Panc1 (cell line): ENCODE data around the gene SYT12. TPM values are rescaled to one million over a fixed set of nuclear protein-coding genes. Genes with fewer than 3 reads are reported as not detected.
A peak's percentile ranks its signal among the peaks of the same experiment; 100 is the strongest.

Experiments used
- ATAC-seq: fragments of 200-7000 bp; cut with Tn5 transposase; 2 replicates; pipeline ENCODE4 v1.9.1; 2020; ENCODE audit warnings: mild to moderate bottlenecking, moderate library complexity
- BruUV-seq: library from RNA; stranded (reverse); fragments of 400-500 nt; replicated peaks from 2 replicates; lab custom pipeline; 2021; lab: Mats Ljungman, UMichigan
- CTCF ChIA-PET: fragments of 300-600 bp; sonication (Branson Sonifier 250); formaldehyde crosslinking; loops from one replicate; lab custom pipeline; 2022; ENCODE audit warnings: antibody characterized with exemption; lab: Charles Lee
- POLR2A ChIA-PET: fragments of 300-600 bp; sonication (Branson Sonifier 250); formaldehyde crosslinking; loops from one replicate; lab custom pipeline; 2022; ENCODE audit warnings: antibody characterized with exemption; lab: Charles Lee
- DNase-seq: peaks from one replicate; pipeline ENCODE4 v3.0.0-alpha.2; 2010; ENCODE audit warnings: low read depth, low spot score
- H3K27ac ChIP-seq: 2 replicates; pipeline ENCODE4 v1.5.1; 2011; ENCODE audit warnings: mild to moderate bottlenecking, low read length, inconsistent platforms
- H3K27me3 ChIP-seq: fragments of 200-500 bp; sonication (Bioruptor generic); 2 replicates; pipeline ENCODE4 v1.6.0; 2014; ENCODE audit warnings: low read length, inconsistent platforms; ENCODE audit not compliant: control insufficient read depth, insufficient read depth
- H3K36me3 ChIP-seq: fragments of 200-500 bp; sonication (Bioruptor generic); 2 replicates; pipeline ENCODE4 v1.5.1; 2014; ENCODE audit warnings: inconsistent platforms, mild to moderate bottlenecking, low read length, moderate library complexity; ENCODE audit not compliant: control insufficient read depth, insufficient read depth
- H3K4me1 ChIP-seq: 2 replicates; pipeline ENCODE4 v1.5.1; 2011; ENCODE audit warnings: inconsistent platforms, mild to moderate bottlenecking, low read length, moderate library complexity; ENCODE audit not compliant: control insufficient read depth, insufficient read depth
- H3K4me3 ChIP-seq, 2 experiments: 2 replicates each; pipeline ENCODE4 v1.5.1; 2011 to 2012; ENCODE audit warnings: low read depth in 2 of 2, low read length in 2 of 2, mild to moderate bottlenecking in 2 of 2, inconsistent platforms in 1 of 2, moderate library complexity in 1 of 2
- H3K9me3 ChIP-seq: fragments of 200-500 bp; sonication (Bioruptor generic); 2 replicates; pipeline ENCODE4 v1.5.1; 2014; ENCODE audit warnings: low read depth, mild to moderate bottlenecking, inconsistent platforms, low read length, moderate library complexity; ENCODE audit not compliant: control insufficient read depth, insufficient read depth
- CTCF ChIP-seq: fragments of 450-650 bp; IDR thresholded peaks from 2 replicates; pipeline ENCODE4 v1.5.1; 2017; ENCODE audit warnings: mild to moderate bottlenecking
- POLR2AphosphoS5 ChIP-seq: IDR thresholded peaks from 2 replicates; pipeline ENCODE4 v1.6.1; 2012; ENCODE audit warnings: mild to moderate bottlenecking, low read depth, low read length, moderate library complexity
- REST ChIP-seq, 2 experiments: IDR thresholded peaks; 2 replicates each; pipeline ENCODE4 v1.6.1; 2011 to 2012; ENCODE audit warnings: low read depth in 2 of 2, control low read depth in 1 of 2, low read length in 1 of 2, mild to moderate bottlenecking in 1 of 2, moderate library complexity in 1 of 2; ENCODE audit not compliant: insufficient read depth in 1 of 2
- SIN3A ChIP-seq: IDR thresholded peaks from 2 replicates; pipeline ENCODE4 v1.6.1; 2012; ENCODE audit warnings: low read depth, mild to moderate bottlenecking, low read length, moderate library complexity, borderline replicate concordance; ENCODE audit not compliant: insufficient read depth
- TCF7L2 ChIP-seq: IDR thresholded peaks from 2 replicates; pipeline ENCODE4 v1.6.1; 2011; ENCODE audit warnings: mild to moderate bottlenecking, low read depth, low read length, inconsistent platforms
- in situ Hi-C: cut with HindIII; loops from 2 replicates; pipeline ENCODE4 v1.10.0; 2016; ENCODE audit warnings: low sequenced_read_pairs, low pct_unique_long_range_greater_than_20kb
- intact Hi-C: fragments of 100-400 bp; cut with micrococcal nuclease; formaldehyde crosslinking; loops from one replicate; pipeline ENCODE4 v1.10.0; 2022; ENCODE audit not compliant: unreplicated experiment
- total RNA-seq: library from RNA; stranded (reverse); gene quantifications from one replicate; pipeline ENCODE4 v1.2.1, GENCODE V29; 2021; ENCODE audit not compliant: unreplicated experiment

Gene SYT12
- total RNA-seq, 1 experiment from 2014 or later: 0.62 TPM

- ChIA-PET POLR2A (interaction anchor here (0.5 to 0.7 kb wide), 2 partner anchors 95 to 357 kb away, joined by 3 to 4 read pairs; no protein-coding TSS in a partner anchor), CTCF (no interaction called here)
- intact Hi-C loops (no loop called here), in situ Hi-C loops (no loop called here)
- Histone ChIP-seq H3K36me3 (no peaks in the 10 kb centered on the region), H3K4me3 (peak overlapping the region; percentile 53 to 74), H3K9me3 (no peaks in the 10 kb centered on the region), H3K27ac (peak overlapping the region; percentile 75), H3K27me3 (no peaks in the 10 kb centered on the region), H3K4me1 (peaks cover 37% of the 10 kb centered on the region)
- ATAC-seq (peak; percentile 19), DNase-seq (no peak)
- no peak for TF ChIP-seq TCF7L2
- no peak for TF ChIP-seq REST (IDR thresholded peaks at IDR 0.05; ENCODE audit: insufficient read depth in 1 of 2, low read depth in 2 of 2, low read length in 1 of 2)
- no peak for TF ChIP-seq CTCF
- no peak for TF ChIP-seq SIN3A
- no peak for TF ChIP-seq POLR2AphosphoS5
- BruUV-seq: TSS peak; percentile 49
Measured at GRCh38 chr11:67057205-67057672, 34.3 kb downstream of the SYT12 start.

GRCh38 chr11:67058506-67058905 lies 35.6 kb downstream of the SYT12 start:
- Histone ChIP-seq H3K4me1 (peaks cover 38% of the 10 kb centered on the region), H3K9me3 (no peaks in the 10 kb centered on the region), H3K4me3 (no peak overlapping the region), H3K27me3 (no peaks in the 10 kb centered on the region), H3K36me3 (no peaks in the 10 kb centered on the region), H3K27ac (no peak overlapping the region)
- DNase-seq (no peak), ATAC-seq (no peak)
- CTCF ChIA-PET: no interaction called here
- no TSS peak for BruUV-seq
- in situ Hi-C loops (no loop called here), intact Hi-C loops (no loop called here)
- TF ChIP-seq REST (IDR thresholded peaks at IDR 0.05; ENCODE audit: insufficient read depth in 1 of 2, low read depth in 2 of 2, low read length in 1 of 2) (no peak), SIN3A (no peak), TCF7L2 (no peak), CTCF (no peak)
- POLR2A ChIA-PET: no interaction called here
